ENCODE measurements around the gene COMMD7. TPM values are rescaled to one million over a fixed set of nuclear protein-coding genes. Genes with fewer than 3 reads are reported as not detected.

Gene COMMD7
- total and polyA plus RNA-seq, 9 of the 15 experiments (the other 6 are each of a cell fraction or from before 2014, with no cell fraction given): 11.9 to 69.1 (median 34.7) TPM

DNA sequence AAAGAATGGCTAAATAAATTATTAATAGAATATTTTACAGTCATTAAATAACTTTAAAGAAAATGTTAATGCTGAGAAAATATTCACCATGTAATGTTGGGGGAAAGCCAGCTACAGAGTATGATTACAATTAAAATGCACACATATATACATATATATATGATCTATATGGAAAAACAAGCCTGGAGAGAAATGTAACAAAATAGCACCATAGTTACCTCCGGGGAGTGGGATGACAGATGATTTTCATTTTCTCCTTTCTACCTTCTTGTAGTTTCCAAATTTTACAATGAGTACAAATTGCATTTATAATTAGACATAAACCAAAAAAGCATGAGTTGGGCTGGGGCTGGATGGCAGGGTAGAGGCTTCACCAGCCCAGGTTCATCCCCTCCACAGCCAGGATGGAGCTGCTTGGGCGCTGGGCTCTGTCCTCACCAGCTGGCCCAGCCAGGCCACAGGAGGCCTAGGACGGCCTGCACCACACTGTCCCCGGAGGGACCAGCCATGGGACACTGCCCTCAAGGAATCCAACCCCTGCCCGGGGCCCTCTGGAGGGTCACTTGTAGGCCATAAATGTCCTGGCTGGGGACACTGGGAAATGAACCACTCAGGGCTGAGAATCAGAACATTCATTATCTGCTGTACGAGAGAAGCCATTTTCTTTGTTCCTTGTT lies 79.8 kb downstream of the COMMD7 start:
- DNase-seq (ENCODE audit: extremely low read depth in 1 of 4, low spot score in 3 of 4) (no peak), FAIRE-seq (no peak), ATAC-seq (no peak)
- peak overlapping the region in 1 of 2 experiments; percentile 79; a peak in 2 of 4 replicates for H3K9ac ChIP-seq (ENCODE audit: insufficient read depth in 1 of 2, low read depth in 2 of 2, low read length in 2 of 2)
- no peaks in the 10 kb centered on the region for H3K79me2 ChIP-seq (ENCODE audit: control insufficient read depth, insufficient read depth, low read length)
- H3K9me1 ChIP-seq (ENCODE audit: control insufficient read depth, insufficient read depth, low read length): no peaks in the 10 kb centered on the region
- H3K4me1 ChIP-seq (replicated peaks in 1 of 2; ENCODE audit: control insufficient read depth in 2 of 2, insufficient read depth in 2 of 2, low read length in 2 of 2): peaks cover 18 to 28% of the 10 kb centered on the region in 2 experiments
- H3K27ac ChIP-seq (ENCODE audit: extremely low read depth, low read depth, low read length): peak overlapping the region; percentile 22; the same call in 1 of the 3 replicates
- no peaks in the 10 kb centered on the region for H4K20me1 ChIP-seq (replicated peaks; ENCODE audit: control insufficient read depth, insufficient read depth, low read length)
- no peak overlapping the region for H3K4me3 ChIP-seq
- no peaks in the 10 kb centered on the region; the same call in 1 of the 2 replicates for H3K9me3 ChIP-seq (replicated peaks; ENCODE audit: control insufficient read depth, insufficient read depth, low read depth, low read length)
- H3K27me3 ChIP-seq (ENCODE audit: control insufficient read depth in 2 of 2, insufficient read depth in 2 of 2, low read length in 2 of 2): no peaks in the 10 kb centered on the region
- ChIA-PET CTCF (ENCODE audit: low intra/inter-chr PET ratio) (no interaction called here), POLR2A (interaction anchor here (0.6 to 0.7 kb wide), 2 partner anchors 30 to 145 kb away, joined by 3 to 4 read pairs; no protein-coding TSS in a partner anchor)
- H3K36me3 ChIP-seq (ENCODE audit: control insufficient read depth, insufficient read depth, low read length): no peaks in the 10 kb centered on the region
- BruUV-seq (replicated peaks): no TSS peak
- intact Hi-C loops (cut with micrococcal nuclease) (no loop called here), in situ Hi-C loops (cut with MboI) (loop anchor here (25.0 kb wide), 2 partner anchors 501 to 826 kb away; partner anchors contain the start of gene FOXS1)
- no peak for TF ChIP-seq TFAM (CRISPR knock-in tag; conservative IDR thresholded peaks at IDR 0.05)
- TF ChIP-seq DLX4 (CRISPR knock-in tag; IDR thresholded peaks at IDR 0.05): no peak
- TF ChIP-seq NR4A1 (CRISPR knock-in tag; IDR thresholded peaks at IDR 0.05): 0 out of 2 replicates have a peak, but pooled peaks have one; percentile 13
- TF ChIP-seq NR4A1 (tag; IDR thresholded peaks at IDR 0.05): no peak
- TF ChIP-seq HCFC1 (IDR thresholded peaks at IDR 0.05; ENCODE audit: low read depth, low read length): no peak
- TF ChIP-seq ZZZ3 (IDR thresholded peaks at IDR 0.05): no peak
- no peak for TF ChIP-seq KLF16 (IDR thresholded peaks at IDR 0.05)
- 0 out of 2 replicates have a peak, but pooled peaks have one; percentile 41 for TF ChIP-seq DMBX1 (CRISPR knock-in tag; IDR thresholded peaks at IDR 0.05; ENCODE audit: borderline replicate concordance)
- TF ChIP-seq COPS2 (conservative IDR thresholded peaks at IDR 0.05): no peak
- peak overlapping the region; percentile 79 for H2AFZ ChIP-seq (ENCODE audit: low read depth, low read length)
- 80% methylated on average over 6 of the region's 6 CpGs for WGBS (ENCODE audit: insufficient coverage, low coverage, missing lambda C conversion rate)
- H3K4me2 ChIP-seq (ENCODE audit: insufficient read depth, low read length): no peak overlapping the region
